Neural crest cell (in vitro differentiated cells): Measurements from ENCODE around the gene KCNK1. TPM values are rescaled to one million over a fixed set of nuclear protein-coding genes. Genes with fewer than 3 reads are reported as not detected.

Source experiments
- DNase-seq: peaks from one replicate; pipeline ENCODE4 v3.0.0; 2021; ENCODE audit warnings: low read depth, mixed read lengths, low spot score
- H3K27ac Mint-ChIP-seq: one replicate; pipeline ENCODE4 v1.8.0; 2021; ENCODE audit warnings: mild to moderate bottlenecking, mixed read lengths; ENCODE audit not compliant: unreplicated experiment
- H3K27me3 Mint-ChIP-seq: 2 replicates; pipeline ENCODE4 v1.8.0; 2021; ENCODE audit warnings: low read depth, mild to moderate bottlenecking, mixed read lengths
- H3K36me3 Mint-ChIP-seq: 2 replicates; pipeline ENCODE4 v1.8.0; 2021; ENCODE audit warnings: low read depth, mild to moderate bottlenecking, mixed read lengths
- H3K4me1 Mint-ChIP-seq: 2 replicates; pipeline ENCODE4 v1.8.0; 2021; ENCODE audit warnings: mixed read lengths
- H3K4me3 Mint-ChIP-seq: one replicate; pipeline ENCODE4 v1.8.0; 2021; ENCODE audit warnings: mild to moderate bottlenecking, mixed read lengths
- H3K9me3 Mint-ChIP-seq: 2 replicates; pipeline ENCODE4 v1.8.0; 2021; ENCODE audit warnings: mixed read lengths
- CTCF ChIP-seq: fragments of 200-600 bp; sonication (generic); conservative IDR thresholded peaks from 2 replicates; pipeline ENCODE4 v1.5.0; 2021; ENCODE audit warnings: antibody characterized with exemption, mild to moderate bottlenecking
- total RNA-seq: library from RNA; stranded (reverse); gene quantifications from 2 replicates; pipeline ENCODE4 v1.2.1, GENCODE V29; 2021

Gene KCNK1
- total RNA-seq, 1 donor from 2014 or later, result 0.56 TPM

GRCh38 chr1:233629305-233629935 lies 15.5 kb downstream of the KCNK1 start:
- Mint-ChIP-seq H3K4me1 (no peaks in the 10 kb centered on the region), H3K27me3 (peaks cover 19% of the 10 kb centered on the region)

GRCh38 chr1:233631810-233632405 lies 18.0 kb downstream of the KCNK1 start:
- Mint-ChIP-seq H3K27me3 (peaks cover 21% of the 10 kb centered on the region), H3K27ac (no peak overlapping the region), H3K4me1 (no peaks in the 10 kb centered on the region), H3K36me3 (peaks cover 6% of the 10 kb centered on the region), H3K9me3 (peaks cover 9% of the 10 kb centered on the region), H3K4me3 (no peak overlapping the region)
- DNase-seq, result no peak
- no peak for TF ChIP-seq CTCF

More at GRCh38 chr1:233629305-233629935, 15.5 kb downstream of the KCNK1 start:
- H3K9me3 Mint-ChIP-seq, result no peaks in the 10 kb centered on the region
- H3K27ac Mint-ChIP-seq, result no peak overlapping the region
- no peak for DNase-seq
- TF ChIP-seq CTCF, result no peak
- no peak overlapping the region for H3K4me3 Mint-ChIP-seq
- no peaks in the 10 kb centered on the region for H3K36me3 Mint-ChIP-seq

GRCh38 chr1:233632436-233632835 lies 18.5 kb downstream of the KCNK1 start:
- peaks cover 9% of the 10 kb centered on the region for H3K9me3 Mint-ChIP-seq

GRCh38 chr1:233635765-233636502 lies 22.0 kb downstream of the KCNK1 start:
- TF ChIP-seq CTCF, result no peak
- peaks cover 9% of the 10 kb centered on the region for H3K9me3 Mint-ChIP-seq
- peaks cover 6% of the 10 kb centered on the region for H3K36me3 Mint-ChIP-seq
- H3K4me3 Mint-ChIP-seq, result no peak overlapping the region
- no peak for DNase-seq
- no peak overlapping the region for H3K27ac Mint-ChIP-seq
- peaks cover 26% of the 10 kb centered on the region for H3K27me3 Mint-ChIP-seq
- no peaks in the 10 kb centered on the region for H3K4me1 Mint-ChIP-seq

More at GRCh38 chr1:233632436-233632835, 18.5 kb downstream of the KCNK1 start:
- Mint-ChIP-seq H3K4me3 (no peak overlapping the region), H3K36me3 (peaks cover 6% of the 10 kb centered on the region), H3K27ac (no peak overlapping the region), H3K4me1 (no peaks in the 10 kb centered on the region), H3K27me3 (peaks cover 21% of the 10 kb centered on the region)
- TF ChIP-seq CTCF, result no peak
- no peak for DNase-seq

GRCh38 chr1:233636503-233636877 lies 22.6 kb downstream of the KCNK1 start:
- Mint-ChIP-seq H3K27me3 (peaks cover 24% of the 10 kb centered on the region), H3K27ac (no peak overlapping the region), H3K36me3 (peaks cover 6% of the 10 kb centered on the region), H3K4me1 (no peaks in the 10 kb centered on the region), H3K9me3 (peaks cover 9% of the 10 kb centered on the region), H3K4me3 (no peak overlapping the region)
- TF ChIP-seq CTCF, result no peak
- no peak for DNase-seq
